Keratinocyte (primary cell): ENCODE measurements around the gene UBE2I. TPM values are rescaled to one million over a fixed set of nuclear protein-coding genes. Genes with fewer than 3 reads are reported as not detected.

Experiments used
- DNase-seq: peaks from one replicate; pipeline ENCODE4 v3.0.0-alpha.2; 2011; ENCODE audit warnings: low read depth, missing footprints, low spot score
- FAIRE-seq: peaks from 2 replicates; lab custom pipeline; 2011; peaks lifted over from hg19 to GRCh38; lab: Jason Lieb, UNC
- H2AFZ ChIP-seq: 2 replicates; pipeline ENCODE4 v1.6.0; 2012; ENCODE audit warnings: low read length, control low read depth, inconsistent platforms; ENCODE audit not compliant: control insufficient read depth
- H3K27ac ChIP-seq: 2 replicates; pipeline ENCODE4 v1.5.1; 2011; ENCODE audit warnings: low read length; ENCODE audit not compliant: control insufficient read depth, insufficient read depth
- H3K27me3 ChIP-seq: 3 replicates; pipeline ENCODE4 v1.6.0; 2011; ENCODE audit warnings: low read length; ENCODE audit not compliant: control insufficient read depth, insufficient read depth; ENCODE audit errors: extremely low read depth
- H3K36me3 ChIP-seq, 2 experiments: 2 replicates in 1 of 2; 3 replicates in 1 of 2; pipeline ENCODE4 v1.5.1; 2011; ENCODE audit warnings: low read length in 2 of 2, mild to moderate bottlenecking in 1 of 2; ENCODE audit not compliant: control insufficient read depth in 2 of 2, insufficient read depth in 2 of 2; ENCODE audit errors: extremely low read depth in 1 of 2
- H3K4me1 ChIP-seq: 3 replicates; pipeline ENCODE4 v1.5.1; 2011; ENCODE audit warnings: low read length; ENCODE audit not compliant: control insufficient read depth, insufficient read depth; ENCODE audit errors: extremely low read depth
- H3K4me2 ChIP-seq: 3 replicates; pipeline ENCODE4 v1.6.0; 2011; ENCODE audit warnings: low read depth, low read length; ENCODE audit not compliant: control insufficient read depth, insufficient read depth; ENCODE audit errors: extremely low read depth
- H3K4me3 ChIP-seq, 3 experiments: fragments of 200-600 bp in 1 of 3; sonication (generic) in 1 of 3; 2 replicates in 2 of 3; 3 replicates in 1 of 3; pipeline ENCODE4 v1.5.1; 2011 to 2016; ENCODE audit warnings: low read length in 3 of 3, mild to moderate bottlenecking in 3 of 3, control low read depth in 2 of 3, inconsistent platforms in 1 of 3, low read depth in 1 of 3, mixed read lengths in 1 of 3, mixed run types in 1 of 3, moderate library complexity in 1 of 3; ENCODE audit not compliant: control insufficient read depth in 2 of 3, insufficient read depth in 2 of 3; ENCODE audit errors: extremely low read depth in 1 of 3
- H3K79me2 ChIP-seq: 2 replicates; pipeline ENCODE4 v1.6.0; 2012; ENCODE audit warnings: low read length; ENCODE audit not compliant: control insufficient read depth, insufficient read depth
- H3K9ac ChIP-seq: 3 replicates; pipeline ENCODE4 v1.6.0; 2011; ENCODE audit warnings: low read length; ENCODE audit not compliant: control insufficient read depth, insufficient read depth; ENCODE audit errors: extremely low read depth
- H3K9me1 ChIP-seq: 3 replicates; pipeline ENCODE4 v1.6.0; 2011; ENCODE audit warnings: low read length; ENCODE audit not compliant: control insufficient read depth, insufficient read depth; ENCODE audit errors: extremely low read depth
- H3K9me3 ChIP-seq: 2 replicates; pipeline ENCODE4 v1.5.1; 2012; ENCODE audit warnings: low read depth, low read length; ENCODE audit not compliant: control insufficient read depth
- H4K20me1 ChIP-seq: 3 replicates; pipeline ENCODE4 v1.6.0; 2011; ENCODE audit warnings: low read length; ENCODE audit not compliant: control insufficient read depth, insufficient read depth; ENCODE audit errors: extremely low read depth
- EZH2 ChIP-seq: IDR thresholded peaks from one replicate; pipeline ENCODE4 v1.6.1; 2012; ENCODE audit warnings: inconsistent platforms, mild to moderate bottlenecking, low read length, moderate library complexity
- dilution Hi-C: fragments of 300-500 bp; cut with MboI; formaldehyde crosslinking; loops from one replicate; pipeline ENCODE4 v1.7.0; 2020; ENCODE audit warnings: low sequenced_read_pairs; ENCODE audit not compliant: extremely low pct_ligation_motif_present
- polyA plus RNA-seq, 5 experiments: library from polyadenylated mRNA; depleted of rRNA in 3 of 5; stranded (reverse) in 3 of 5; stranded (forward) in 1 of 5; unstranded in 1 of 5; fragments of >200 nt; gene quantifications; 1 replicate in 1 of 5; 2 replicates in 3 of 5; 3 replicates in 1 of 5; pipeline versions ENCODE4 v1.2.1 to v1.2.3, GENCODE V29; 2011 to 2012; ENCODE audit warnings: missing spikeins in 2 of 5, low read depth in 1 of 5, low replicate concordance in 1 of 5
- TF ChIP-seq, protein P1 (sequence below), 3 experiments: IDR thresholded peaks in 1 of 3; conservative IDR thresholded peaks in 1 of 3; optimal IDR thresholded peaks in 1 of 3; 2 replicates in 2 of 3; 3 replicates in 1 of 3; pipeline versions ENCODE3 to v1.5.1; 2011; ENCODE audit warnings: low read length in 3 of 3, mild to moderate bottlenecking in 3 of 3, moderate library complexity in 2 of 3, control low read depth in 1 of 3, inconsistent platforms in 1 of 3; ENCODE audit not compliant: insufficient read depth in 2 of 3; ENCODE audit errors: extremely low read depth in 1 of 3

UBE2I gene
- polyA plus RNA-seq, 1 donor (not counting 4 experiments of a cell fraction or from before 2014, with no cell fraction given) = 157 TPM

DNA sequence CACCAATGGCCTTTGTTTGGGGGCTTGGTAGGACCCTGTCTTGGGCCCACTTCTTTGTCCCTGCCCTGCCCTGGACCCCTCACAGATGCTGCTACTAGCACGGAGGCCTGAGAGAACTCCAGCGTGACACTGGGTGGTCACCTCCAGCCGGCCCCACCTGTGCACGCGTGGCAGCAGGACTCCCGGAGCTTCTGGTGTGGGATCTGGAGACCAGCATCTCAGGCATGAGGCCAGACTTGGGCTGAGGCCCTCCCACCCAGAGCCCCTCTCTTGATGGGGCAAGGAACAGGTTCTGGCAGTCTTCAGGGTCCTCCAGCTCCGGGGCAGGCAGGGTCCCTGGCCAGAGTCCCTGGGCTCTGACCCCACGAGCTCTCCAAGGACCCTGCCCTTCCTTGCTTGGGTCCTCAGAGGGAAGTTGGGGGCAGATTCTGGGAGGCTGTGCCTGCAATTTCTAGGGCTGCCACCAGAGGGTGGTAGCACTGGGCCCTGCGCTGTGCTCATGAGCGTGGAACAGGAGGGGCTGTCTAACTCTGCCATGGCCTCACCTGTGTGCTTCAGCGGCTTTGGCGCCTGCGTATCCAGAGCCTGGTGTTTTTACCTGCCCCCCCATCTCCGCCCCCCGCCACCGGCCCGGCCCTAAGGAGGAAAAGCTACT lies 21.0 kb downstream of the UBE2I start:
- Histone ChIP-seq H3K79me2 (no peaks in the 10 kb centered on the region), H3K4me2 (no peak overlapping the region), H3K4me1 (no peaks in the 10 kb centered on the region), H2AFZ (no peak overlapping the region), H3K36me3 (peaks cover 0 to 2% of the 10 kb centered on the region in 2 experiments), H3K27ac (no peak overlapping the region), H3K9me3 (no peaks in the 10 kb centered on the region), H3K27me3 (peaks cover 42% of the 10 kb centered on the region), H4K20me1 (peaks cover 1% of the 10 kb centered on the region), H3K9me1 (no peaks in the 10 kb centered on the region), H3K4me3 (no peak overlapping the region), H3K9ac (no peak overlapping the region)
- dilution Hi-C loops = no loop called here
- no peak for FAIRE-seq
- TF ChIP-seq, protein P1, sequence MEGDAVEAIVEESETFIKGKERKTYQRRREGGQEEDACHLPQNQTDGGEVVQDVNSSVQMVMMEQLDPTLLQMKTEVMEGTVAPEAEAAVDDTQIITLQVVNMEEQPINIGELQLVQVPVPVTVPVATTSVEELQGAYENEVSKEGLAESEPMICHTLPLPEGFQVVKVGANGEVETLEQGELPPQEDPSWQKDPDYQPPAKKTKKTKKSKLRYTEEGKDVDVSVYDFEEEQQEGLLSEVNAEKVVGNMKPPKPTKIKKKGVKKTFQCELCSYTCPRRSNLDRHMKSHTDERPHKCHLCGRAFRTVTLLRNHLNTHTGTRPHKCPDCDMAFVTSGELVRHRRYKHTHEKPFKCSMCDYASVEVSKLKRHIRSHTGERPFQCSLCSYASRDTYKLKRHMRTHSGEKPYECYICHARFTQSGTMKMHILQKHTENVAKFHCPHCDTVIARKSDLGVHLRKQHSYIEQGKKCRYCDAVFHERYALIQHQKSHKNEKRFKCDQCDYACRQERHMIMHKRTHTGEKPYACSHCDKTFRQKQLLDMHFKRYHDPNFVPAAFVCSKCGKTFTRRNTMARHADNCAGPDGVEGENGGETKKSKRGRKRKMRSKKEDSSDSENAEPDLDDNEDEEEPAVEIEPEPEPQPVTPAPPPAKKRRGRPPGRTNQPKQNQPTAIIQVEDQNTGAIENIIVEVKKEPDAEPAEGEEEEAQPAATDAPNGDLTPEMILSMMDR (optimal IDR thresholded peaks at IDR 0.05 in 1 of 3, IDR thresholded peaks at IDR 0.05 in 1 of 3, conservative IDR thresholded peaks at IDR 0.05 in 1 of 3; ENCODE audit: extremely low read depth in 1 of 3, insufficient read depth in 2 of 3, low read length in 3 of 3) = peak; percentile 50 to 72 (median 57)
- TF ChIP-seq EZH2 = no peak
- DNase-seq = no peak

GRCh38 chr16:1330931-1331711 lies 21.7 kb downstream of the UBE2I start:
- no peak for FAIRE-seq
- H3K4me3 ChIP-seq = no peak overlapping the region
- no peak overlapping the region for H3K9ac ChIP-seq
- TF ChIP-seq, protein P1 (optimal IDR thresholded peaks at IDR 0.05 in 1 of 3, IDR thresholded peaks at IDR 0.05 in 1 of 3, conservative IDR thresholded peaks at IDR 0.05 in 1 of 3; ENCODE audit: extremely low read depth in 1 of 3, insufficient read depth in 2 of 3, low read length in 3 of 3) = no peak
- H3K27ac ChIP-seq = no peak overlapping the region
- dilution Hi-C loops = no loop called here
- no peak overlapping the region for H2AFZ ChIP-seq
- H3K4me2 ChIP-seq = no peak overlapping the region
- no peaks in the 10 kb centered on the region for H3K36me3 ChIP-seq
- H3K9me1 ChIP-seq = no peaks in the 10 kb centered on the region
- H3K9me3 ChIP-seq = no peaks in the 10 kb centered on the region
- H4K20me1 ChIP-seq = peaks cover 5% of the 10 kb centered on the region
- peaks cover 49% of the 10 kb centered on the region for H3K27me3 ChIP-seq
- no peaks in the 10 kb centered on the region for H3K4me1 ChIP-seq
- no peaks in the 10 kb centered on the region for H3K79me2 ChIP-seq
- DNase-seq = no peak
